GM10266 (cell line): ENCODE data around the gene UNKL.

ENCODE experiments used
- DNase-seq: peaks from one replicate; pipeline ENCODE4 v3.0.0; 2012; ENCODE audit errors: extremely low spot score
- TF ChIP-seq, protein P1 (sequence below): IDR thresholded peaks from 2 replicates; pipeline ENCODE4 v1.5.1; 2012; ENCODE audit warnings: mild to moderate bottlenecking, low read depth; ENCODE audit not compliant: control insufficient read depth, insufficient read depth; ENCODE audit errors: missing control alignments

The UNKL gene

DNA sequence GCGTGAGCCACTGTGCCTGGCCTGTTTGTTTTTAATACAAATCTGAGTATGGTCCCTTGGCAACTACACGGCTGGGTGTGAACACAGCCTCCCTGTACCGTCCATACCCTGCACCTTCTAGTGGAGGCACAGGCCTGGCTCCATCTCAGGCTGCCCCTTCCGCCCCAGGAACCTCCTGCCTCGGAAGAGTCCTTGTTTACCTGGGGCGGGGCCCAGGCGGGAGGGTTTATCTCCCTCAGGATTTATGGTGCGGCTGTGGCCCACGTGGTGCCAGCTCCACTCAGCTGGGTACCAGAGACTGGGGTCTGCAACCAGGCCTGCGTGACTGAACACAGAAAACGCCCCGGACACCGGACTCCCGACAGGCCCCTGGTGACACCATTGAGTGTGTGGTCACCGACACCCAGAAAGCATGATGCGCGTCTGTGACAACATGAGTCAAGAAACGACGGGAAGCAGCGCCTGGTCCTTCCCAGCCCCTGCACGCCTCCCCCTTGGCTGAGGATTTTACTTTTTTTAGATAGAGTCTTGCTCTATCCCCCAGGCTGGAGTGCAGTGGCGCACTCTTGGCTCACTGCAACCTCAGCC lies 19.0 kb downstream of the UNKL start:
- DNase-seq: no peak
- TF ChIP-seq, protein P1, sequence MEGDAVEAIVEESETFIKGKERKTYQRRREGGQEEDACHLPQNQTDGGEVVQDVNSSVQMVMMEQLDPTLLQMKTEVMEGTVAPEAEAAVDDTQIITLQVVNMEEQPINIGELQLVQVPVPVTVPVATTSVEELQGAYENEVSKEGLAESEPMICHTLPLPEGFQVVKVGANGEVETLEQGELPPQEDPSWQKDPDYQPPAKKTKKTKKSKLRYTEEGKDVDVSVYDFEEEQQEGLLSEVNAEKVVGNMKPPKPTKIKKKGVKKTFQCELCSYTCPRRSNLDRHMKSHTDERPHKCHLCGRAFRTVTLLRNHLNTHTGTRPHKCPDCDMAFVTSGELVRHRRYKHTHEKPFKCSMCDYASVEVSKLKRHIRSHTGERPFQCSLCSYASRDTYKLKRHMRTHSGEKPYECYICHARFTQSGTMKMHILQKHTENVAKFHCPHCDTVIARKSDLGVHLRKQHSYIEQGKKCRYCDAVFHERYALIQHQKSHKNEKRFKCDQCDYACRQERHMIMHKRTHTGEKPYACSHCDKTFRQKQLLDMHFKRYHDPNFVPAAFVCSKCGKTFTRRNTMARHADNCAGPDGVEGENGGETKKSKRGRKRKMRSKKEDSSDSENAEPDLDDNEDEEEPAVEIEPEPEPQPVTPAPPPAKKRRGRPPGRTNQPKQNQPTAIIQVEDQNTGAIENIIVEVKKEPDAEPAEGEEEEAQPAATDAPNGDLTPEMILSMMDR: no peak

DNA sequence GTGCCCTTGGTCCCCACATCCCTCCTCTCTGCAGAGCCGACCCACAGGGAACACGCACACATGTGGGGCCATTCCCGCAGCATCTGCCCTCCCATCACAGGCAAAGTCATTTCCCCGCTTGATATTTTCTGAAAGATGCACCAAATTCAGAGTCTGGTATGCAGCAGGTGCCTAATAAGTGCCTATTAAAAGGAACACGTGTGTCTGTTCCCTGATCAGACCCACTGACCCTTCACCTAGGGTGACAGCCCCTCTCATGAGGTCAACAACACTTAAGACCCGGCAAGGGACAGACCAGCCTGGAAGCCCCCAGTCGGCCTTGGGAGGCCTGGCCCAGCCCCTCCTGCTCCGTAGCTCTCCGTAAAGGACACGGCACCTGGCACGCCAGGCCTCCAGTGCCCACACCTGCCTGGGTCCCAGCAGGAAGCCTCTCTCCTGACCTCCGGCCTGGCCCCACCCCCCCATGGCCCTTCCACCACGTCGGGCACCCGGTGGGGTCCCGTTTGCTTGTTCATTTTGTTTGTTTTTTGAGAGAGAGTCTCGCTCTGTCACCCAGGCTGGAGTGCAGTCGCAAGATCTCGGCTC lies 20.0 kb downstream of the UNKL start:
- no peak for DNase-seq
- TF ChIP-seq, protein P1: no peak

DNA sequence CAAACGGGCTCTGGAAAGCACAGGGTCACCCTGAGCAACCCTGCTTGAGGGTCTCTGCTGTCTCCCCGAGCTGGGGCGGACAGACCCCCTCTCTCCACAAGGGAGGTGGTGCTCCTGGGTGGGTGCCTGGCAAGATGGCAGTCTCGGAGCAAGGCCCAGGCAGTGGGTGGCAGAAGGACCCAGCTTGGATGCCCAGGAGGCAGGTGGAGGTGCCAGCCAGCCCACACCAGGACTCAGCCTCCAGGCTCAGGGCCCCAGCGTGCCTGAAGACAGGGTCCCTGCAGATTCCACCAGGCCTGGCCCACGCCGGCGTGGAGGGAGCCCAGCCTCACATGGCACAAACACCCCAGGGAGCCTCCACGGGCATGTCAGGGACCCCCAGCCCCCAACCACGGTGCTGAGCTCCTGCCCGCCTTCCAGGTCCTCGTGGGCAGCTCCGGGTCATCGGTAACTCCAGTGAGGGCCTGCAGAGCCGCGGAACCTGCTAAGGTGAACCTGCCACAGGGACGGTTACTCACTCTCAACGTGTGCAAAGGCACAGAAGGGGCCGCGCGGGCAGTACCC lies 20.8 kb downstream of the UNKL start:
- TF ChIP-seq, protein P1: no peak
- no peak for DNase-seq

- TF ChIP-seq, protein P1: no peak
- no peak for DNase-seq
These were observed 21.7 kb downstream of the UNKL start for GRCh38 chr16:1392826-1393225.

DNA sequence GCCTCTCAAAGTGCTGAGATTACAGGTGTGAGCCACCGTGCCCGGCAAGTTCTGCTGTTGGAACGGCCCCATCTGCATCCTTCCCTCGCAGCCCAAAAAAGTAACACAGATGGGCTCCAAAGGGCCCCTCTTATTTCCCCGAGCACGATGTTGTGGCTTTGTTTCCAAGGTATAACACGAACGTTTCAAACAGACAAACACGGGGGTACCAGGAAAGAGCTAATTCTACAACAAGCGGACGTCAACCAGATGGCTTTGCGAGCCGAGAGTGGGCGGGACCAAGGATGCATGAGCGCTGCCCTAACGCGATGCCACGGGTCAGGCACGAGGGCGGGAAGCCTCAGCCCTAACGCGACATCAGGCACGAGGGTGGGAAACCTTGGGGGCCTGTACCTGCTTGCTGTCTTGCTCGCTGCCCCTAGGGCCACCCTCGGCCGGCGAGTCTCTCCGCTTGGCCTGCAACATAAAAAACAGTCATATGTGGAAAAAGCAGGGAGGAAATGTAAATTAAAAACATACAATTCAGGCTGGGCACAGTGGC lies 24.2 kb downstream of the UNKL start:
- no peak for DNase-seq
- TF ChIP-seq, protein P1: no peak

DNA sequence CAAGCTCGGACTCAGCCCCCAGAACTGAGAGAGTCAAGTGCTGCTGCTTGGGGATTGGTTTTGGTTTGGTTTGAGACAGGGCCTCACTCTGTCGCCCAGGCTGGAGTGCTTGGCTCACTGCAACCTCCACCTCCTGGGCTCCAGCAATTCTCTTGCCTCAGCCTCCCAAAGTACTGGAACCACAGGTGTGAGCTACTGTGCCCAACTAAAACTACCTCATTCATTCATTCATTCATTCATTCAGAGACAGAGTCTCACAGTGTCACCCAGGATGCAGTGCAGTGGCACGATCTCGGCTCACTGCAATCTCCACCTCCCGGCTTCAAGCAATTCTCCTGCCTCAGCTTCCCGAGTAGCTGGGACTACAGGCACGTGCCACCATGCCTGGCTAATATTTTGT lies 24.7 kb downstream of the UNKL start:
- no peak for DNase-seq

More for the DNA sequence above, 24.7 kb downstream of the UNKL start:
- TF ChIP-seq, protein P1: no peak
